Measurements from ENCODE around the gene SLC66A2.

Gene SLC66A2

GRCh38 chr18:79877163-79878091 is 74.0 kb downstream of the SLC66A2 start:
- no peak for TF ChIP-seq Cebpa-rat (IDR thresholded peaks at IDR 0.05)
- Histone ChIP-seq H4K20me1 (peaks cover 0 to 13% (median 0%) of the 10 kb centered on the region in 11 experiments; a peak in 1 of 22 replicates), H3K36me3 (no peaks in the 10 kb centered on the region), H3K9ac (no peak overlapping the region), H3K27me3 (no peaks in the 10 kb centered on the region), H3K4me3 (no peak overlapping the region), H3K4me1 (peaks cover 0 to 11% (median 4%) of the 10 kb centered on the region in 10 experiments; a peak in 11 of 20 replicates), H3K27ac (no peak overlapping the region), H3K4me2 (no peak overlapping the region), H3K9me3 (replicated peaks in 1 of 11) (peaks cover 0 to 13% (median under 1%) of the 10 kb centered on the region in 11 experiments; a peak in 7 of 22 replicates)

GRCh38 chr18:79876497-79876896 is 75.0 kb downstream of the SLC66A2 start:
- Histone ChIP-seq H4K20me1 (peaks cover 0 to 13% (median 0%) of the 10 kb centered on the region in 11 experiments; a peak in 1 of 22 replicates), H3K4me3 (no peak overlapping the region), H3K4me2 (no peak overlapping the region), H3K9me3 (replicated peaks in 1 of 11) (peaks cover 0 to 13% (median 0%) of the 10 kb centered on the region in 11 experiments; a peak in 6 of 22 replicates), H3K36me3 (no peaks in the 10 kb centered on the region), H3K9ac (no peak overlapping the region), H3K27me3 (no peaks in the 10 kb centered on the region), H3K4me1 (peaks cover 0 to 15% (median 4%) of the 10 kb centered on the region in 10 experiments; a peak in 11 of 20 replicates), H3K27ac (no peak overlapping the region)
- TF ChIP-seq Cebpa-rat (IDR thresholded peaks at IDR 0.05): no peak

GRCh38 chr18:79875931-79876461 is 75.5 kb downstream of the SLC66A2 start:
- no peak overlapping the region for H3K9ac ChIP-seq
- H3K4me1 ChIP-seq: peaks cover 0 to 20% (median 7%) of the 10 kb centered on the region in 10 experiments; a peak in 16 of 20 replicates
- no peak overlapping the region for H3K27ac ChIP-seq
- H3K9me3 ChIP-seq (replicated peaks in 1 of 11): peaks cover 0 to 13% (median 0%) of the 10 kb centered on the region in 11 experiments; a peak in 6 of 22 replicates
- no peak for TF ChIP-seq Cebpa-rat (IDR thresholded peaks at IDR 0.05)
- peaks cover 0 to 13% (median 0%) of the 10 kb centered on the region in 11 experiments; a peak in 1 of 22 replicates for H4K20me1 ChIP-seq
- H3K36me3 ChIP-seq: no peaks in the 10 kb centered on the region
- H3K4me2 ChIP-seq: no peak overlapping the region
- H3K4me3 ChIP-seq: no peak overlapping the region
- H3K27me3 ChIP-seq: no peaks in the 10 kb centered on the region

- H3K4me1 ChIP-seq: peaks cover 0 to 25% (median 11%) of the 10 kb centered on the region in 10 experiments; a peak in 16 of 20 replicates
- no peak for TF ChIP-seq Cebpa-rat (IDR thresholded peaks at IDR 0.05)
- H3K4me2 ChIP-seq: no peak overlapping the region
- H3K27me3 ChIP-seq: no peaks in the 10 kb centered on the region
- no peak overlapping the region for H3K9ac ChIP-seq
- H4K20me1 ChIP-seq: peaks cover 0 to 13% (median 0%) of the 10 kb centered on the region in 11 experiments; a peak in 1 of 22 replicates
- H3K9me3 ChIP-seq (replicated peaks in 1 of 11): peaks cover 0 to 13% (median 0%) of the 10 kb centered on the region in 11 experiments; a peak in 6 of 22 replicates
- H3K36me3 ChIP-seq: no peaks in the 10 kb centered on the region
- no peak overlapping the region for H3K4me3 ChIP-seq
- H3K27ac ChIP-seq: no peak overlapping the region
These were observed 75.9 kb downstream of the SLC66A2 start for GRCh38 chr18:79875531-79875919.

GRCh38 chr18:79874553-79875530 is 76.6 kb downstream of the SLC66A2 start:
- H3K27me3 ChIP-seq: no peaks in the 10 kb centered on the region
- H3K4me3 ChIP-seq: no peak overlapping the region
- TF ChIP-seq Cebpa-rat (IDR thresholded peaks at IDR 0.05): no peak

GRCh38 chr18:79873449-79874110 is 77.9 kb downstream of the SLC66A2 start:
- Histone ChIP-seq H3K4me2 (no peak overlapping the region), H3K9ac (no peak overlapping the region), H4K20me1 (peaks cover 0 to 13% (median 0%) of the 10 kb centered on the region in 11 experiments; a peak in 1 of 22 replicates), H3K4me3 (no peak overlapping the region), H3K9me3 (replicated peaks in 1 of 11) (peaks cover 0 to 2% (median 0%) of the 10 kb centered on the region in 11 experiments; a peak in 2 of 22 replicates), H3K27me3 (peaks cover 0 to 8% (median 0%) of the 10 kb centered on the region in 11 experiments; a peak in 1 of 22 replicates), H3K4me1 (peaks cover 7 to 44% (median 31%) of the 10 kb centered on the region in 10 experiments; a peak in 19 of 20 replicates), H3K27ac (no peak overlapping the region), H3K36me3 (no peaks in the 10 kb centered on the region)
- TF ChIP-seq Cebpa-rat (IDR thresholded peaks at IDR 0.05): no peak

More at GRCh38 chr18:79874553-79875530, 76.6 kb downstream of the SLC66A2 start:
- H3K9me3 ChIP-seq (replicated peaks in 1 of 11): peaks cover 0 to 13% (median 0%) of the 10 kb centered on the region in 11 experiments; a peak in 6 of 22 replicates
- peaks cover 6 to 32% (median 18%) of the 10 kb centered on the region in 10 experiments; a peak in 19 of 20 replicates for H3K4me1 ChIP-seq
- H4K20me1 ChIP-seq: peaks cover 0 to 13% (median 0%) of the 10 kb centered on the region in 11 experiments; a peak in 1 of 22 replicates
- H3K27ac ChIP-seq: no peak overlapping the region
- no peak overlapping the region for H3K9ac ChIP-seq
- H3K36me3 ChIP-seq: no peaks in the 10 kb centered on the region
- no peak overlapping the region for H3K4me2 ChIP-seq

GRCh38 chr18:79872527-79873444 is 78.7 kb downstream of the SLC66A2 start:
- Histone ChIP-seq H3K4me3 (no peak overlapping the region), H3K9me3 (replicated peaks in 1 of 11) (peaks cover 0 to 7% (median 0%) of the 10 kb centered on the region in 11 experiments; a peak in 3 of 22 replicates), H3K36me3 (no peaks in the 10 kb centered on the region), H3K4me1 (peaks cover 7 to 45% (median 32%) of the 10 kb centered on the region in 10 experiments; a peak in 19 of 20 replicates), H3K27ac (no peak overlapping the region), H3K9ac (no peak overlapping the region), H4K20me1 (peaks cover 0 to 13% (median 0%) of the 10 kb centered on the region in 11 experiments; a peak in 2 of 22 replicates), H3K27me3 (peaks cover 0 to 8% (median 0%) of the 10 kb centered on the region in 11 experiments; a peak in 1 of 22 replicates), H3K4me2 (peak overlapping the region in 9 of 11 experiments; percentile 23 to 57 (median 45); a peak in 16 of 22 replicates)
- TF ChIP-seq Cebpa-rat (IDR thresholded peaks at IDR 0.05): no peak

Measured in BLaER1 treated with 17β-estradiol and CSF1 and Interleukin-3, amounts not matched to agents 10 nM and 100 nM (cell line).